H1 (cell line): Measurements from ENCODE around the gene PBX1. TPM values are rescaled to one million over a fixed set of nuclear protein-coding genes. Genes with fewer than 3 reads are reported as not detected.

Experiments
- ATF2 ChIP-seq: IDR thresholded peaks from 2 replicates; pipeline ENCODE4 v1.6.1; 2012; ENCODE audit warnings: low read length, inconsistent platforms
- CREB1 ChIP-seq: IDR thresholded peaks from 2 replicates; pipeline ENCODE4 v1.6.1; 2012; ENCODE audit warnings: inconsistent platforms
- JUND ChIP-seq: IDR thresholded peaks from 2 replicates; pipeline ENCODE4 v1.6.1; 2011; ENCODE audit warnings: mild to moderate bottlenecking, improper control_type of control experiment, low read length
- polyA plus RNA-seq, 7 experiments: library from polyadenylated mRNA; depleted of rRNA in 3 of 7; stranded (reverse) in 5 of 7; unstranded in 2 of 7; fragments of >200 nt in 5 of 7; fragments of 200-250 nt in 2 of 7; gene quantifications; 1 replicate in 5 of 7; 2 replicates in 1 of 7; 4 replicates in 1 of 7; pipeline versions ENCODE4 v1.2.1 to v1.2.3, GENCODE V29; 2011 to 2013; ENCODE audit warnings: missing spikeins in 2 of 7, mixed read lengths in 2 of 7
- total RNA-seq: library from RNA; stranded (reverse); fragmentation: NEBNext Ultra II Directional; extraction: Animal tissue kit (Norgen Biotek cat#: 25700); gene quantifications from 2 replicates; pipeline ENCODE4 v1.2.1, GENCODE V29; 2021

The PBX1 gene
- total and polyA plus RNA-seq, 2 of the 8 experiments (the other 6 are each of a cell fraction or from before 2014, with no cell fraction given), result 87.4 to 124 TPM

- peak; percentile 88 for TF ChIP-seq CREB1
- peak; percentile 45; the same call in 1 of the 2 replicates for TF ChIP-seq JUND
- peak; percentile 70 for TF ChIP-seq ATF2
These were observed 228.2 kb downstream of the PBX1 start (continued) for GRCh38 chr1:164786980-164787833.
